MM.1S (cell line): ENCODE data around the gene GNG14.

ENCODE experiments used
- DNase-seq: peaks from one replicate; pipeline ENCODE4 v3.0.0-alpha.2; 2015
- H2AFZ ChIP-seq: fragments of 300-600 bp; sonication (generic); 2 replicates; pipeline ENCODE4 v1.6.0; 2016; ENCODE audit warnings: antibody characterized with exemption, low read length
- H3F3A ChIP-seq: fragments of 300-600 bp; sonication (generic); 2 replicates; pipeline ENCODE4 v1.6.1; 2016; ENCODE audit warnings: mild to moderate bottlenecking, antibody characterized with exemption, low read length, moderate library complexity, mixed read lengths; ENCODE audit not compliant: insufficient read depth
- H3K27ac ChIP-seq: fragments of 300-600 bp; sonication (generic); 2 replicates; pipeline ENCODE4 v1.5.1; 2016; ENCODE audit warnings: mild to moderate bottlenecking, low read length
- H3K27me3 ChIP-seq: fragments of 300-600 bp; sonication (generic); replicated peaks from 2 replicates; pipeline ENCODE4 v1.6.0; 2016; ENCODE audit warnings: low read length; ENCODE audit not compliant: insufficient read depth
- H3K36me3 ChIP-seq: fragments of 300-600 bp; sonication (generic); replicated peaks from 2 replicates; pipeline ENCODE4 v1.6.1; 2016; ENCODE audit warnings: mild to moderate bottlenecking, low read length, mixed read lengths; ENCODE audit not compliant: insufficient read depth
- H3K4me1 ChIP-seq: fragments of 300-600 bp; sonication (generic); 2 replicates; pipeline ENCODE4 v1.6.1; 2016; ENCODE audit warnings: low read length, mixed read lengths
- H3K4me2 ChIP-seq: fragments of 300-600 bp; sonication (generic); 2 replicates; pipeline ENCODE4 v1.6.0; 2016; ENCODE audit warnings: low read depth, low read length
- H3K4me3 ChIP-seq: fragments of 300-600 bp; sonication (generic); 2 replicates; pipeline ENCODE4 v1.5.1; 2016; ENCODE audit warnings: low read length, mixed read lengths
- H3K79me2 ChIP-seq: fragments of 300-600 bp; sonication (generic); 2 replicates; pipeline ENCODE4 v1.6.1; 2016; ENCODE audit warnings: mixed run types, low read length, mixed read lengths
- H3K9ac ChIP-seq: fragments of 300-600 bp; sonication (generic); 2 replicates; pipeline ENCODE4 v1.6.1; 2016; ENCODE audit warnings: low read length, mixed read lengths
- H3K9me2 ChIP-seq: fragments of 300-600 bp; sonication (generic); replicated peaks from 2 replicates; pipeline ENCODE4 v1.6.1; 2016; ENCODE audit warnings: mild to moderate bottlenecking, low read length, mixed read lengths; ENCODE audit not compliant: insufficient read depth
- H3K9me3 ChIP-seq: fragments of 300-600 bp; sonication (generic); replicated peaks from 2 replicates; pipeline ENCODE4 v1.6.1; 2016; ENCODE audit warnings: mild to moderate bottlenecking, low read length, mixed read lengths; ENCODE audit not compliant: insufficient read depth
- H4K20me1 ChIP-seq: fragments of 300-600 bp; sonication (generic); 2 replicates; pipeline ENCODE4 v1.6.1; 2016; ENCODE audit warnings: mild to moderate bottlenecking, low read length, moderate library complexity, mixed read lengths; ENCODE audit not compliant: insufficient read depth
- EZH2 ChIP-seq: fragments of 300-600 bp; sonication (generic); optimal IDR thresholded peaks from 2 replicates; pipeline ENCODE3; 2017; ENCODE audit warnings: low read depth, mild to moderate bottlenecking, antibody characterized with exemption, low read length, mixed read lengths
- EZH2phosphoT487 ChIP-seq: fragments of 300-600 bp; sonication (generic); IDR thresholded peaks from 2 replicates; pipeline ENCODE4 v1.6.1; 2018; ENCODE audit warnings: antibody characterized with exemption, low read length
- TF ChIP-seq, protein P1 (sequence below): fragments of 300-600 bp; sonication (generic); IDR thresholded peaks from 2 replicates; pipeline ENCODE4 v1.5.1; 2016; ENCODE audit warnings: antibody characterized with exemption, low read length, mixed read lengths

Gene GNG14

DNA sequence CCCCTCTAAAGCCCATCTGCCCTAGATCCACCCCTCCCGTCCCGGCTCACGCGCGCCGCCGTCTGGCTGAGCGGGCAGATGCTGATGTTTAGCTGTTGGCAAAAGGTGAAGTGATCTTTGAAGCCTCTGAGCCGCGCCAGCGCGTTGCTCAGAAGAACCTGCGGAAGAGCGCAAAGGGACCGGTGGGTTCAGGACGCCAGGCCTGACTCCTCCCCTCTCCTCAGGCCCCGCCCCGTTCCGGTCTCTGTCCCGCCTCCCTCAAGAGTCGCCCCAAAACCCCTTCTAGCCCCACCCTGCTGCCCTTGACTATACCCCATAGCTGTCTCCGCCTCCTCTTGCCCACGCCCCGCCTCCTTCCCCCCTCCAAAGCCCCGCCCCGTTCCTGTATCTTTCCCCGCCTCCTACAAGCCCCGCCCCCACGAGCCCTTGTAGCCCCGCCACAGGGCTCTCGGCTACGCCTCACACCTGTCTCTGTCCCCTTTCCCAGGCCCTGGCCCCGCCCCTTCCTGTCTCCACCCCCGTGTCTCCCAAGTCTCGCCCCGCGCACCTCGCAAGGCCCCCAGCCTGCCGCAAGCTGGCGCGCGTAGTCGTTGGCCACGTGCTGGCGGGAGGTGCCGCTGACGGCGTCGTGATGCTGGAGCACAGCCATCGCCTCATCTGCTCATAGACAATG is 30.8 kb upstream of the GNG14 start:
- TF ChIP-seq, protein P1, sequence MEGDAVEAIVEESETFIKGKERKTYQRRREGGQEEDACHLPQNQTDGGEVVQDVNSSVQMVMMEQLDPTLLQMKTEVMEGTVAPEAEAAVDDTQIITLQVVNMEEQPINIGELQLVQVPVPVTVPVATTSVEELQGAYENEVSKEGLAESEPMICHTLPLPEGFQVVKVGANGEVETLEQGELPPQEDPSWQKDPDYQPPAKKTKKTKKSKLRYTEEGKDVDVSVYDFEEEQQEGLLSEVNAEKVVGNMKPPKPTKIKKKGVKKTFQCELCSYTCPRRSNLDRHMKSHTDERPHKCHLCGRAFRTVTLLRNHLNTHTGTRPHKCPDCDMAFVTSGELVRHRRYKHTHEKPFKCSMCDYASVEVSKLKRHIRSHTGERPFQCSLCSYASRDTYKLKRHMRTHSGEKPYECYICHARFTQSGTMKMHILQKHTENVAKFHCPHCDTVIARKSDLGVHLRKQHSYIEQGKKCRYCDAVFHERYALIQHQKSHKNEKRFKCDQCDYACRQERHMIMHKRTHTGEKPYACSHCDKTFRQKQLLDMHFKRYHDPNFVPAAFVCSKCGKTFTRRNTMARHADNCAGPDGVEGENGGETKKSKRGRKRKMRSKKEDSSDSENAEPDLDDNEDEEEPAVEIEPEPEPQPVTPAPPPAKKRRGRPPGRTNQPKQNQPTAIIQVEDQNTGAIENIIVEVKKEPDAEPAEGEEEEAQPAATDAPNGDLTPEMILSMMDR = no peak
- TF ChIP-seq EZH2 (no peak), EZH2phosphoT487 (no peak)
- H3K9ac ChIP-seq = no peak overlapping the region
- no peaks in the 10 kb centered on the region for H3K36me3 ChIP-seq
- H2AFZ ChIP-seq = no peak overlapping the region
- H4K20me1 ChIP-seq = no peaks in the 10 kb centered on the region
- no peak overlapping the region for H3K27ac ChIP-seq
- no peak overlapping the region for H3K4me2 ChIP-seq
- H3K4me1 ChIP-seq = no peaks in the 10 kb centered on the region
- H3K9me2 ChIP-seq = no peaks in the 10 kb centered on the region
- no peak overlapping the region for H3K4me3 ChIP-seq
- no peak for DNase-seq
- H3K79me2 ChIP-seq = no peaks in the 10 kb centered on the region
- H3K9me3 ChIP-seq = no peaks in the 10 kb centered on the region
- no peaks in the 10 kb centered on the region for H3K27me3 ChIP-seq
- no peaks in the 10 kb centered on the region for H3F3A ChIP-seq

DNA sequence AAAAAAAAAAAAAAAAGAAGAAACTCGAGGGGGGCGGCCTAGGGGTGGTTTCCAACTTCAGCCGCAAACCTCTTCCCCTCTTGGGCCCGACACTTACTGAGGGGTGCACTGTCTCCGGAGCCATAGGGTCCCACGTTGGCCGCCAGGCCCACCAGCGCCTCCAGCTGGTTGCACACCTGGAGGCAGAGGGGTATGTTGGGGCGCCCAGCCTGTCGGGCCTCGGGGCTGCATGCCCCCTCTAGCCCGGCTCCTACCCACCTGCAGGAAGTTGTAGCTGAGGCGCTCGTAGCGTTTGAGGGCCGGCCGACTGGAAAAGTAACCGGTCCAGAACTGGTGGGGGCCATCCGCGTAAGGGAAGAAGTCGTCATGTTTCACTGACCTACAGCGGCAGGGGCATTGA is 29.8 kb upstream of the GNG14 start:
- H3K4me1 ChIP-seq = no peaks in the 10 kb centered on the region
- DNase-seq = no peak
- H3K79me2 ChIP-seq = no peaks in the 10 kb centered on the region
- H3K4me3 ChIP-seq = no peak overlapping the region
- H3F3A ChIP-seq = no peaks in the 10 kb centered on the region
- no peaks in the 10 kb centered on the region for H4K20me1 ChIP-seq
- H3K27ac ChIP-seq = no peak overlapping the region
- H3K9ac ChIP-seq = no peak overlapping the region
- H2AFZ ChIP-seq = no peak overlapping the region
- TF ChIP-seq, protein P1 = no peak
- TF ChIP-seq EZH2phosphoT487 (no peak), EZH2 (no peak)
- no peaks in the 10 kb centered on the region for H3K27me3 ChIP-seq
- H3K36me3 ChIP-seq = no peaks in the 10 kb centered on the region
- no peak overlapping the region for H3K4me2 ChIP-seq
- H3K9me3 ChIP-seq = no peaks in the 10 kb centered on the region
- H3K9me2 ChIP-seq = no peaks in the 10 kb centered on the region

DNA sequence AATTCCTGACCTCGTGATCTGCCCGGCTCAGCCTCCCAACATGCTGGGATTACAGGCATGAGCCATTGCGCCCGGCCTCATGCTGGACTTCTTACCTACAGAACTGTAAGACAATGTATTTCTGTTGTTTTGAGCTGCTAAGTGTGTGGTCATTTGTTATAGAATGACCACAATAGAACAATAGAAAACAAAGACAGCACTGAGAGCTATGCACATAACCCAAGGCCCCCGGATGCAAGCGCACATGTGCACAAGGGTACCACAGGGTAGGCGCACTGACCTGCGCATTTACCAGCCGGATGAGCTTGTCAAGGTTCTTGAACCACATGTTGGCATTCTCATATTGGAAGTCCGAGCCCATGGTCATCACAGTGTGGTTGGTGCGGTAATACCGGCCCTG is 26.8 kb upstream of the GNG14 start:
- H4K20me1 ChIP-seq = no peaks in the 10 kb centered on the region
- TF ChIP-seq EZH2 = no peak
- TF ChIP-seq EZH2phosphoT487 = no peak
- TF ChIP-seq, protein P1 = no peak
- H3K36me3 ChIP-seq = no peaks in the 10 kb centered on the region

More for the DNA sequence above, 26.8 kb upstream of the GNG14 start:
- no peaks in the 10 kb centered on the region for H3K9me3 ChIP-seq
- H3K4me3 ChIP-seq = no peak overlapping the region
- H3K27ac ChIP-seq = no peak overlapping the region
- peaks cover 9% of the 10 kb centered on the region; the same call in 1 of the 2 replicates for H3K79me2 ChIP-seq
- no peaks in the 10 kb centered on the region for H3K27me3 ChIP-seq
- no peak overlapping the region for H3K4me2 ChIP-seq
- H3K4me1 ChIP-seq = peaks cover 5% of the 10 kb centered on the region
- no peaks in the 10 kb centered on the region for H3K9me2 ChIP-seq
- no peak overlapping the region for H2AFZ ChIP-seq
- no peaks in the 10 kb centered on the region for H3F3A ChIP-seq
- no peak overlapping the region for H3K9ac ChIP-seq
- DNase-seq = no peak
